Stomach (tissue), 4 donors: ENCODE results near the gene NAALADL2.

ENCODE experiments used
- POLR2A ChIP-seq, 4 donors: fragments of 450-650 bp; IDR thresholded peaks; one replicate each; pipeline ENCODE4 v1.6.1; 2016; ENCODE audit warnings: antibody characterized with exemption in 4 of 4, control low read depth in 2 of 4, mild to moderate bottlenecking in 1 of 4, moderate library complexity in 1 of 4
- TF ChIP-seq, protein P1 (sequence below), 7 experiments: fragments of 450-650 bp in 4 of 7; fragments of 200-600 bp in 3 of 7; sonication (generic) in 3 of 7; IDR thresholded peaks; one replicate each; pipeline ENCODE4 v1.5.1; 2016 to 2019; ENCODE audit warnings: antibody characterized with exemption in 7 of 7, control low read depth in 2 of 7, mild to moderate bottlenecking in 1 of 7

GRCh38 chr3:175651716-175652115 lies 792.6 kb downstream of the NAALADL2 start:
- TF ChIP-seq, protein P1, sequence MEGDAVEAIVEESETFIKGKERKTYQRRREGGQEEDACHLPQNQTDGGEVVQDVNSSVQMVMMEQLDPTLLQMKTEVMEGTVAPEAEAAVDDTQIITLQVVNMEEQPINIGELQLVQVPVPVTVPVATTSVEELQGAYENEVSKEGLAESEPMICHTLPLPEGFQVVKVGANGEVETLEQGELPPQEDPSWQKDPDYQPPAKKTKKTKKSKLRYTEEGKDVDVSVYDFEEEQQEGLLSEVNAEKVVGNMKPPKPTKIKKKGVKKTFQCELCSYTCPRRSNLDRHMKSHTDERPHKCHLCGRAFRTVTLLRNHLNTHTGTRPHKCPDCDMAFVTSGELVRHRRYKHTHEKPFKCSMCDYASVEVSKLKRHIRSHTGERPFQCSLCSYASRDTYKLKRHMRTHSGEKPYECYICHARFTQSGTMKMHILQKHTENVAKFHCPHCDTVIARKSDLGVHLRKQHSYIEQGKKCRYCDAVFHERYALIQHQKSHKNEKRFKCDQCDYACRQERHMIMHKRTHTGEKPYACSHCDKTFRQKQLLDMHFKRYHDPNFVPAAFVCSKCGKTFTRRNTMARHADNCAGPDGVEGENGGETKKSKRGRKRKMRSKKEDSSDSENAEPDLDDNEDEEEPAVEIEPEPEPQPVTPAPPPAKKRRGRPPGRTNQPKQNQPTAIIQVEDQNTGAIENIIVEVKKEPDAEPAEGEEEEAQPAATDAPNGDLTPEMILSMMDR (IDR thresholded peaks at IDR 0.05) = no peak
- no peak for TF ChIP-seq POLR2A (IDR thresholded peaks at IDR 0.05)
